ENCODE measurements around the gene KCNJ1. TPM values are rescaled to one million over a fixed set of nuclear protein-coding genes. Genes with fewer than 3 reads are reported as not detected.

KCNJ1 gene
- total RNA-seq, 2 experiments from 2014 or later, result 0.06 to 0.11 TPM

DNA sequence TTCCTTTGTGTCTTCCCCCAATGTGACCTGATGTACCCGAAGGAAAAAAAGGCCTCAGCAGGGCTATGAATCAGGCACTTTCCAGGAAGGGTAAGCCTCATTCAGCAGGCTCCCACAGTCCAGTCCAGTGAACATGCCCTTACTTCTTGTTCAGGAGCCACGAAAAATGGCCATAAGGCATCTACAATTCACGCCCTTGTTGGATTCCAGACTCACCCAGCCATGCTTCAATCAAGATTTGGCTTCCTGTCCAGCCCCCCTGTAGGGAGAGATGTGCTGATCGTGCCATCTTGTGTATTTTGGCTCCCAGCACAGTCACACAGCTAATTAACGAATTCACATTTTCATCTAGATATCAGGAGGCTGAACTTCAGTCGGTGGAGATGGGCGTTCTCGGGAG lies 14.1 kb upstream of the KCNJ1 start:
- no TSS peak for BruUV-seq (replicated peaks)
- Histone ChIP-seq H3K4me2 (ENCODE audit: low read length) (no peak overlapping the region), H3K27ac (ENCODE audit: low read depth, low read length, poor library complexity, severe bottlenecking) (no peak overlapping the region), H4K20me1 (ENCODE audit: insufficient read depth, low read length) (no peaks in the 10 kb centered on the region), H3K4me1 (ENCODE audit: insufficient read depth, low read length, poor library complexity, severe bottlenecking) (no peaks in the 10 kb centered on the region), H3K9me2 (ENCODE audit: insufficient read depth, low read length) (no peaks in the 10 kb centered on the region), H3K36me3 (ENCODE audit: insufficient read depth, low read length) (no peaks in the 10 kb centered on the region), H2AFZ (ENCODE audit: low read length) (no peak overlapping the region), H3K4me3 (ENCODE audit: low read depth, low read length, poor library complexity, severe bottlenecking) (no peak overlapping the region), H3K9me3 (ENCODE audit: low read length) (no peaks in the 10 kb centered on the region), H3K79me2 (ENCODE audit: insufficient read depth, low read depth, low read length) (no peaks in the 10 kb centered on the region)
- no peak for DNase-seq (ENCODE audit: low spot score)
- ChIA-PET POLR2A (no interaction called here), CTCF (ENCODE audit: unreplicated experiment) (no interaction called here)
- TF ChIP-seq, protein P1, sequence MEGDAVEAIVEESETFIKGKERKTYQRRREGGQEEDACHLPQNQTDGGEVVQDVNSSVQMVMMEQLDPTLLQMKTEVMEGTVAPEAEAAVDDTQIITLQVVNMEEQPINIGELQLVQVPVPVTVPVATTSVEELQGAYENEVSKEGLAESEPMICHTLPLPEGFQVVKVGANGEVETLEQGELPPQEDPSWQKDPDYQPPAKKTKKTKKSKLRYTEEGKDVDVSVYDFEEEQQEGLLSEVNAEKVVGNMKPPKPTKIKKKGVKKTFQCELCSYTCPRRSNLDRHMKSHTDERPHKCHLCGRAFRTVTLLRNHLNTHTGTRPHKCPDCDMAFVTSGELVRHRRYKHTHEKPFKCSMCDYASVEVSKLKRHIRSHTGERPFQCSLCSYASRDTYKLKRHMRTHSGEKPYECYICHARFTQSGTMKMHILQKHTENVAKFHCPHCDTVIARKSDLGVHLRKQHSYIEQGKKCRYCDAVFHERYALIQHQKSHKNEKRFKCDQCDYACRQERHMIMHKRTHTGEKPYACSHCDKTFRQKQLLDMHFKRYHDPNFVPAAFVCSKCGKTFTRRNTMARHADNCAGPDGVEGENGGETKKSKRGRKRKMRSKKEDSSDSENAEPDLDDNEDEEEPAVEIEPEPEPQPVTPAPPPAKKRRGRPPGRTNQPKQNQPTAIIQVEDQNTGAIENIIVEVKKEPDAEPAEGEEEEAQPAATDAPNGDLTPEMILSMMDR (conservative IDR thresholded peaks at IDR 0.05; ENCODE audit: low read length), result no peak
- TF ChIP-seq EZH2phosphoT487 (IDR thresholded peaks at IDR 0.05; ENCODE audit: borderline replicate concordance, low read depth, low read length), result no peak
- intact Hi-C loops (cut with micrococcal nuclease; ENCODE audit: unreplicated experiment), result no loop called here

DNA sequence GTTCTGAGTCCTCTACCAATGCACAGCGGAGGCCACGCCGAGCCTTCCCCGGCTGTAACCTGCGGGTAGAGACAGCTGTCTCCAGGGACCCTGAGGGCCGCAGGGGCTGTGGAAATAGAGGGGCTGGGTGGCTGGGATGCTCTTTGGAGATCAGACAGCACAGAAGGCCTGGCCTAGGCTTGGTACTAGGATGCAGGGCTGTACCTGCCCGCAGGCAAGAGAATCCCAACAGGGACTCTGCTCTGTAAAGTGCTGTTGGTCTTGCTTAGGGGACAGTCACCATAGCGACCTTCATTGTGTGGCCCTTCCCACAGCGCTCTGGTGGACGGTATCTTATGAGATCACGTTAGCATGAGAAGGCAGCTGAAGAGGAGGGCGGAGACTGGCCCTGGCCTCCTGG lies 12.7 kb upstream of the KCNJ1 start:
- Histone ChIP-seq H3K27ac (ENCODE audit: low read depth, low read length, poor library complexity, severe bottlenecking) (no peak overlapping the region), H3K9me3 (ENCODE audit: low read length) (no peaks in the 10 kb centered on the region), H3K36me3 (ENCODE audit: insufficient read depth, low read length) (no peaks in the 10 kb centered on the region), H4K20me1 (ENCODE audit: insufficient read depth, low read length) (no peaks in the 10 kb centered on the region), H2AFZ (ENCODE audit: low read length) (no peak overlapping the region), H3K4me1 (ENCODE audit: insufficient read depth, low read length, poor library complexity, severe bottlenecking) (no peaks in the 10 kb centered on the region), H3K4me2 (ENCODE audit: low read length) (no peak overlapping the region), H3K79me2 (ENCODE audit: insufficient read depth, low read depth, low read length) (no peaks in the 10 kb centered on the region), H3K9me2 (ENCODE audit: insufficient read depth, low read length) (no peaks in the 10 kb centered on the region), H3K4me3 (ENCODE audit: low read depth, low read length, poor library complexity, severe bottlenecking) (no peak overlapping the region)
- DNase-seq (ENCODE audit: low spot score), result no peak
- no peak for TF ChIP-seq EZH2phosphoT487 (IDR thresholded peaks at IDR 0.05; ENCODE audit: borderline replicate concordance, low read depth, low read length)
- TF ChIP-seq, protein P1 (conservative IDR thresholded peaks at IDR 0.05; ENCODE audit: low read length), result no peak
- POLR2A ChIA-PET, result no interaction called here
- CTCF ChIA-PET (ENCODE audit: unreplicated experiment), result no interaction called here
- intact Hi-C loops (cut with micrococcal nuclease; ENCODE audit: unreplicated experiment), result no loop called here
- BruUV-seq (replicated peaks), result no TSS peak

DNA sequence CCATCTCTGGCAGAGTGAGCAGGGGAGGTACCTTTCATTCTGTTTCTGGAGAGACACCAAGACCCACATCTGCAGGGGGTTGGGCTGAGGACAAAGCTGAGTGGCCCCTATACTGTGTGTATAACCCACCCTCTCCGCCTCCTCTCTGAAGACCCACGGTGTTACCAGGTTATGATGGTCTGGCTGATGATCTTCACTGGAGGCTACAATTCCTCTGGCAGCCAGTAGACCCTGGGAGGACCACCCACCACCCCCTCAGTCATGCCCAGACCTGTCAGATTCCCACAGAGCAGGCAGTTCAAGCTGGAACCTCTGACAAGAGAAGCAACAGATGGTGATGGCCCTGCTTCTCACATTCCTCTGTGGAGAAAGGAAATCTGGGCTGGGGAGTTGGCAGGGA lies 11.4 kb upstream of the KCNJ1 start:
- CTCF ChIA-PET (ENCODE audit: unreplicated experiment), result no interaction called here

More for the DNA sequence above, 11.4 kb upstream of the KCNJ1 start:
- Histone ChIP-seq H3K4me2 (ENCODE audit: low read length) (no peak overlapping the region), H4K20me1 (ENCODE audit: insufficient read depth, low read length) (no peaks in the 10 kb centered on the region), H3K9me3 (ENCODE audit: low read length) (no peaks in the 10 kb centered on the region), H3K4me1 (ENCODE audit: insufficient read depth, low read length, poor library complexity, severe bottlenecking) (no peaks in the 10 kb centered on the region), H3K79me2 (ENCODE audit: insufficient read depth, low read depth, low read length) (no peaks in the 10 kb centered on the region), H3K9me2 (ENCODE audit: insufficient read depth, low read length) (no peaks in the 10 kb centered on the region), H3K4me3 (ENCODE audit: low read depth, low read length, poor library complexity, severe bottlenecking) (no peak overlapping the region), H3K36me3 (ENCODE audit: insufficient read depth, low read length) (no peaks in the 10 kb centered on the region), H3K27ac (ENCODE audit: low read depth, low read length, poor library complexity, severe bottlenecking) (no peak overlapping the region), H2AFZ (ENCODE audit: low read length) (no peak overlapping the region)
- no peak for TF ChIP-seq EZH2phosphoT487 (IDR thresholded peaks at IDR 0.05; ENCODE audit: borderline replicate concordance, low read depth, low read length)
- TF ChIP-seq, protein P1 (conservative IDR thresholded peaks at IDR 0.05; ENCODE audit: low read length), result no peak
- no peak for DNase-seq (ENCODE audit: low spot score)
- intact Hi-C loops (cut with micrococcal nuclease; ENCODE audit: unreplicated experiment), result no loop called here
- BruUV-seq (replicated peaks), result no TSS peak
- POLR2A ChIA-PET, result no interaction called here
